Measurements from ENCODE around the gene SOX4. TPM values are rescaled to one million over a fixed set of nuclear protein-coding genes. Genes with fewer than 3 reads are reported as not detected.

SOX4 gene
- total RNA-seq, 2 experiments from 2014 or later: 0.71 to 0.83 TPM

DNA sequence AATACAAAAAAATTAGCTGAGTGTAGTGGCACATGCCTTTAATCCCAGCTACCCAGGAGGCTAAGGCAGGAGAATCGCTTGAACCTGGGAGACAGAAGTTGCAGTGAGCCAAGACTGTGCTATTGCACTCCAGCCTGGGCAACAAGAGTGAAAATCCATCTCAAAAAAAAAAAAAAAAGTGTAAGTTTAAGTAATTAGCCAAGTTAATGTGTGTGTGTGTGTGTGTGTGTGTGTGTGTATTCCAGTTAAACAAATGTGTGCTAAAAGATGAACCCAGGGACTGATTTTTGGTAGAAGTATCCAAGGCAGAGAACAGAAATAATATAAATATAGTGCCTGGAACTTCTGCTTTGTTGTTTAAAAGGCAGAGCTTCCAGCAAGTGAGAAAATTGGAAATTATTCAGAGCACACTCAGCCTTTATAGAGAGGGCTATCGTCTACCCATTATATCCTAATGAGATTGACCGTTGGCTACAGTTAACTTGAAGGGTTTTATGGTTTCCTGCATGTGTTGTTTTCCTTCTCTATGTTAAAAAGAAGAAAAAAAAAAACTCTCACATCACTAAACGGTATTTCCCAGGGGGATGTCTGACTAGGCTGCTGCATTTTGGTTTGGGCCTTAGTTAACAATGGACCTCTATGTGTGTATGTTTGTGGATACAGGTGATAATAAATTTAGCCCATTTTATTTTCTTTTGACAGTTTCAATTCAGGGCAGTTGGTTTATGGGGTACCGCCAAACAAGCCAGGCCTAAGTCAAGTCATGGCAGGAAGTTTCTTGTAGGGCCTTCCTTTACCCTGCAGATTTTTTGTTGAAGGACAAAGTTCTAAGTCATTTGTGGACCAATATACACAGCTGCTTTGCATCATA is 9.8 kb downstream of the SOX4 start:
- Mint-ChIP-seq H3K9me3 (ENCODE audit: insufficient read depth) (no peaks in the 10 kb centered on the region), H3K4me3 (no peak overlapping the region), H3K4me1 (ENCODE audit: low read depth) (peaks cover 4% of the 10 kb centered on the region), H3K36me3 (ENCODE audit: low read depth) (no peaks in the 10 kb centered on the region), H3K27ac (no peak overlapping the region), H3K27me3 (ENCODE audit: low read depth) (peaks cover 14% of the 10 kb centered on the region)
- CTCF ChIA-PET: interaction anchor here (1.1 kb wide), 1 partner anchor 15 kb away, joined by 3 read pairs; no protein-coding TSS in a partner anchor
- ATAC-seq: no peak
- no peak for DNase-seq
- POLR2A ChIA-PET: no interaction called here

DNA sequence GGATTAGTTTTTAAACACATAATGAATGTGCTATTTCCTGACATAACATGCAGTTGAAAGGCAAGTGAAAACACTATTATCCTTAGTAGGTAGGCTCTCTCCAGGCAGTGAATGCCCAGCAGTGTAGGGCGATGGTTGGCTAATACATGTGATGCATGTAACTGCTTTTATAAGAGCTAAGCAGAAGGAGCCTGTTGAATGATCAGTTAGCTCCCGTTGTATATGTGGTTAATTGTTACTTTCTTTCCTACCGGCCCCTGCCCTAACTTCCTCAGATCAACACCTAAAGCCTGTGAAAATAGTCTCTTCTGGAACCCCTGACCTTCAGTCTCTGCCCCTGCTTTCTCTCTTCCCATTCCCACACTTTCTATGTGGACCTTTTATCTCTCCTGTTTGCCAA is 10.5 kb downstream of the SOX4 start:
- no peak for ATAC-seq
- H3K36me3 Mint-ChIP-seq (ENCODE audit: low read depth): no peaks in the 10 kb centered on the region
- H3K4me3 Mint-ChIP-seq: no peak overlapping the region
- H3K27ac Mint-ChIP-seq: no peak overlapping the region
- H3K4me1 Mint-ChIP-seq (ENCODE audit: low read depth): peaks cover 4% of the 10 kb centered on the region
- no peaks in the 10 kb centered on the region for H3K9me3 Mint-ChIP-seq (ENCODE audit: insufficient read depth)
- peaks cover 6% of the 10 kb centered on the region for H3K27me3 Mint-ChIP-seq (ENCODE audit: low read depth)
- no peak for DNase-seq
- CTCF ChIA-PET: interaction anchor here (1.1 kb wide), 1 partner anchor 16 kb away, joined by 3 read pairs; no protein-coding TSS in a partner anchor
- POLR2A ChIA-PET: no interaction called here

DNA sequence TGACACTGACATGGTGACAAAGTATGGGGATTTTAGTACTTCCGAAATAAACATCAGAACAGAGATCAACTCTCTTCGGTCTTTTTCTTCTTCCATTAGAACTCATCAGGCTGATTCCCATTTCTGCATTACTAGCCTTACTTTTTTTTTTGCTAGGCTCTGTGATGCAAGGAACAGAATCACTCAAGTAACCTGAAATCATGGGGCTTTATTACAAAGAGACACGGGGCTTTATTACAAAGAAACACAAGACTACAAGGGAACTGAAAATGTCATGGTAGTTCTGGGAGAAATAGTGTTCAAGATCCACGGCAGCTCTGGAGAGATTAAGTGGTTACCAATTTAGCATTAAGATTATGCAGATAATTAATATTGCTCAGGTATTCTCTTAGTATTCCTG is 11.6 kb downstream of the SOX4 start:
- no peaks in the 10 kb centered on the region for H3K36me3 Mint-ChIP-seq (ENCODE audit: low read depth)
- POLR2A ChIA-PET: no interaction called here
- CTCF ChIA-PET: no interaction called here

DNA sequence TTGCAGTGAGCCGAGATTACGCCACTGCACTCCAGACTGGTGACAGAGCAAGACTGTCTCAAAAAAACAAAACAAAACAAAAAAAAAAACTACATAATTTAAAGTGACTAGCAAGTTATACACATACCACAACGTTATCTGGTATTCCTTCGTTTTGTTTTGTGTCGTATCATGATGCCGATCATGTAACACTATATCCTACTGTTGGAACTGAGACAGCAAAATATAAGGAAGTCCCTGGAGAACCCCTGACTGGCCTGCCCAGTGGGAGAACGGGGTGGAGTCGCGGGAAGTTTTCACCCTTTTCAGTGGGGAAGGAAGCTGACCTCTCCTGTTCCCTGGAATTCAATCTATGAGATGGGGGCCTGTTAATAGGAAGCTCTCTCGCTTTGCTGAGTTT is 15.1 kb downstream of the SOX4 start:
- DNase-seq (no peak), ATAC-seq (no peak)
- POLR2A ChIA-PET: no interaction called here
- no peaks in the 10 kb centered on the region for H3K9me3 Mint-ChIP-seq (ENCODE audit: insufficient read depth)
- H3K4me1 Mint-ChIP-seq (ENCODE audit: low read depth): peaks cover 2% of the 10 kb centered on the region
- H3K27ac Mint-ChIP-seq: no peak overlapping the region
- CTCF ChIA-PET: no interaction called here
- H3K4me3 Mint-ChIP-seq: no peak overlapping the region
- peaks cover 3% of the 10 kb centered on the region for H3K27me3 Mint-ChIP-seq (ENCODE audit: low read depth)
- H3K36me3 Mint-ChIP-seq (ENCODE audit: low read depth): no peaks in the 10 kb centered on the region

More for the DNA sequence above, 11.6 kb downstream of the SOX4 start:
- H3K9me3 Mint-ChIP-seq (ENCODE audit: insufficient read depth): no peaks in the 10 kb centered on the region
- H3K4me3 Mint-ChIP-seq: no peak overlapping the region
- peaks cover 4% of the 10 kb centered on the region for H3K4me1 Mint-ChIP-seq (ENCODE audit: low read depth)
- H3K27ac Mint-ChIP-seq: no peak overlapping the region
- peaks cover 3% of the 10 kb centered on the region for H3K27me3 Mint-ChIP-seq (ENCODE audit: low read depth)
- no peak for DNase-seq
- no peak for ATAC-seq

DNA sequence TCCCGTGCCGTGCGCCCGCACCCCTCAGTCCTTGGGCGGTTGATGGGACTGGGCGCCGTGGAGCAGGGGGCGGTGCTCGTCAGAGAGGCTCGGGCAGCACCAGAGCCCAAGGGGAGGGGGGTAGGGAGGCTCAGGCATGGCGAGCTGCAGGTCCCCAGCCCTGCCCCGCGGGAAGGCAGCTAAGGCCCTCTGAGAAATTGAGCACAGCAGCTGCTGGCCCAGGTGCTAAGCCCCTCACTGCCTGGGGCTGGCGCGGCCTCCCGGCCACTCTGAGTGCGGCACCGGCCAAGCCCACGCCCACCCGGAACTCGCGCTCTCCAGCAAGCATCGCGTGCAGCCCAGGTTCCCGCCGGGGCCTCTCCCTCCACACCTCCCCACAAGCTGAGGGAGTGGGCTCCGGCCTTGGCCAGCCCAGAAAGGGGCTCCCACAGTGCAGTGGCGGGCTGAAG is 16.4 kb downstream of the SOX4 start:
- Mint-ChIP-seq H3K4me3 (no peak overlapping the region), H3K36me3 (ENCODE audit: low read depth) (no peaks in the 10 kb centered on the region), H3K27ac (no peak overlapping the region), H3K9me3 (ENCODE audit: insufficient read depth) (no peaks in the 10 kb centered on the region), H3K27me3 (ENCODE audit: low read depth) (peaks cover 3% of the 10 kb centered on the region), H3K4me1 (ENCODE audit: low read depth) (no peaks in the 10 kb centered on the region)
- POLR2A ChIA-PET: no interaction called here
- no peak for DNase-seq
- ATAC-seq: no peak
- CTCF ChIA-PET: no interaction called here

DNA sequence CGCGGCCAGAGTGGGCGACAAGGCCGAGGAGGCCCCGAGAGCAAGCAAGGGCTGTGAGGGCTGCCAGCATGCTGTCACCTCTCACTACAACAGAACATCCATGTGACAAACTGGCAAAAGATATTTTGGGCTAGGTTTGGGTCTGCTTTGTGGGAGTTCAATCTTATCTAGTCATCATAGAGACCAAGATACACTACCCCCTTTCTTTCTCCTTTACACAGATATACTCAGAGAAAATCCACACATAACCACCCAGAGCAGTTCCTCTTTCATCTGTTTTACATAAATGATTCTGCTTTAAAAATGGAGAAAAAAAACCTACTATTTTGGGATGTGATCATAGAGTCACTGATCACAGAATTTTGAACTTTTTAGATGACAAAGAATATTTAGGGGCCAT is 16.8 kb downstream of the SOX4 start:
- no peak for ATAC-seq
- no peaks in the 10 kb centered on the region for H3K36me3 Mint-ChIP-seq (ENCODE audit: low read depth)
- POLR2A ChIA-PET: no interaction called here
- no peaks in the 10 kb centered on the region for H3K9me3 Mint-ChIP-seq (ENCODE audit: insufficient read depth)
- no peaks in the 10 kb centered on the region for H3K4me1 Mint-ChIP-seq (ENCODE audit: low read depth)
- H3K27me3 Mint-ChIP-seq (ENCODE audit: low read depth): peaks cover 5% of the 10 kb centered on the region
- DNase-seq: no peak
- H3K4me3 Mint-ChIP-seq: no peak overlapping the region
- CTCF ChIA-PET: no interaction called here
- no peak overlapping the region for H3K27ac Mint-ChIP-seq

DNA sequence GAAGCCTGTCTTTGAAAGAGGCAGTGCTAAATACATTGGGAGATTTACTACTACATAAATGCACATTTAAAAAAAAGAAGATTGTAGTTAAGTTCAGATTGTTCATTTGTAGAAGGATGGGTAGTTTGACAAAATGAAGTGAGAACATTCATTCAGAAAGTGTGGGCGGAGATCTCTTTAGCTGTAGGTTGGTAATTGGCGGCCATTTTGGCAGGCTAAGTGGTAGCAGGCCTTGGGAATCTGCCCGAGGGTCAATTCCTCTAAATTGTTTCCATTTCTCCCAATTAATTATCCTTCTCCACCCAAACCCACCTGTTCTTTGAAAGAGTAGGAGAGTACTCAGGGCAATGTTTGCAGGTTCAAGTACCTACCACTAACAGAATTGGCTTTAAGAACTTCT is 17.9 kb downstream of the SOX4 start:
- CTCF ChIA-PET: no interaction called here
- H3K4me1 Mint-ChIP-seq (ENCODE audit: low read depth): no peaks in the 10 kb centered on the region
- POLR2A ChIA-PET: no interaction called here
- no peaks in the 10 kb centered on the region for H3K36me3 Mint-ChIP-seq (ENCODE audit: low read depth)
- no peak overlapping the region for H3K27ac Mint-ChIP-seq
- H3K9me3 Mint-ChIP-seq (ENCODE audit: insufficient read depth): no peaks in the 10 kb centered on the region
- H3K27me3 Mint-ChIP-seq (ENCODE audit: low read depth): peaks cover 6% of the 10 kb centered on the region
- ATAC-seq (no peak), DNase-seq (no peak)
- no peak overlapping the region for H3K4me3 Mint-ChIP-seq

DNA sequence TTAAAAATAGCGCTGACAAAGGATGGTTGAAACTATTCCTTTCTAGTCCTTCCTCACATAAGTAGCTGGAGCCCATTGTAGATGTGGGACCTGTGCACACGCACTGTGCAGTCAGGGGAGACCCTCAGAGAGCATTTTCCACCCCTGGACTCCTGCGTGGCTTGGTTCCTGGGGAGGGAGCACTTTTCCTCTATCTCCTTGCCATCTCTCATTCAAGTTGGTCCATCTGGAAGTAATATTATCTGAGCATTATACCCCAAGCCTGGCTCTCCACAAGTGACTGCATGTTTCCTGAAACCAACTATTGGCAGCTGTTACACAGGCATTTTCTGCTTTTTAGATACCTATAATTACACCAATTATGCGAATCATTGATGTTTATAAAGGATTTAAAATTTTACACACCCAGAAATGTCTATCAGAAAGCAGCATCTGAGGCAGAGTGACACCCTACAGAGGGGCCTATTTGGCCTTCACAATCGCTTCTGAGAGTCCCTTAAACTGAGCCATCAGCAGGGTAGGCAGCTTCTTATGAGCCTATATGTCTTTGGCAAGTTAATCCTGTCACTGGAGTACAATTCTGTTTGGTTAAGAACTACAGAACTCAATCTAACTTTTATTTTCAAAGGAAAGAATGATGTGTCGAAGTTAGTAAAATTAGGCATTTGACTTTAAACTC is 18.7 kb downstream of the SOX4 start:
- peaks cover 6% of the 10 kb centered on the region for H3K27me3 Mint-ChIP-seq (ENCODE audit: low read depth)
- H3K27ac Mint-ChIP-seq: no peak overlapping the region
- ChIA-PET CTCF (no interaction called here), POLR2A (no interaction called here)
- ATAC-seq (no peak), DNase-seq (no peak)
- H3K36me3 Mint-ChIP-seq (ENCODE audit: low read depth): no peaks in the 10 kb centered on the region
- H3K9me3 Mint-ChIP-seq (ENCODE audit: insufficient read depth): no peaks in the 10 kb centered on the region
- H3K4me3 Mint-ChIP-seq: no peak overlapping the region
- no peaks in the 10 kb centered on the region for H3K4me1 Mint-ChIP-seq (ENCODE audit: low read depth)

DNA sequence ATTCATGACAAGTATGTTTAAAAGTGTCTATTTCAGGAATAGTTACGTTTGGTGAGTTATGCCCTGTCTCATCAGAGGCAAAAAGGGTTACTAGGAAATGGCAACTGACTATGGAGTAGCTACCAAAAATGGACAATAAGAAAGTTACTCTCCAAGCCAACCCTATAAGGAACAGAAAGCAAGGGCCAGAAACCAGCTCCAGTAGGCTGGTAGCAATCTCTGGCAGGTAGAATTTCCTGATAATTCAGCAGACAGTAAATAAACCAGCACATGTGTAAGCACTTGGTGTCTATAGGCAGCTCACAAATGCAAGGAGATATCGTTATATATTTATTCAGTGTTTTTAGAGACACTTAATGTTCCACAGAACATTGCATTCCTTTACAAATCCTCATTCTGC is 20.3 kb downstream of the SOX4 start:
- ChIA-PET POLR2A (no interaction called here), CTCF (no interaction called here)
- Mint-ChIP-seq H3K9me3 (ENCODE audit: insufficient read depth) (no peaks in the 10 kb centered on the region), H3K4me3 (no peak overlapping the region), H3K27me3 (ENCODE audit: low read depth) (peaks cover 6% of the 10 kb centered on the region), H3K27ac (no peak overlapping the region), H3K4me1 (ENCODE audit: low read depth) (no peaks in the 10 kb centered on the region), H3K36me3 (ENCODE audit: low read depth) (no peaks in the 10 kb centered on the region)
- DNase-seq (no peak), ATAC-seq (no peak)

DNA sequence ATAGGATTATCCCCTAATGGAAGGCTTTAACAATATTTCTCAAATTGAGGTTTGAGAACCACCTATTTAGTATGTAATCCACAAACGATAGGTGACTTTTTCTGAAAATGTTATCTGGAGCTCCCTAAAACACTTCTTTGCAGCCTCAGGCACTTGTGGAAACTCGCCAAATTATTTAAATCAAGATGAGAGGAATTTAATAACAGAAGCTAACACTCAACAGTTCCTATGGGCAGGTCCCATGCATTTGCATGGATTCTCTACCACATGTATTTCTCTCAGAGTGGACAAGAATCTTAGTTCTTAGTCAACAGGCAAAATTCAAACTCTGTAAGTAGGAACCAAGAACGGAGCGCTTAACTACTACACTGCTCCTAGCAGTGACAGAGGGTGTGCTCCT is 20.7 kb downstream of the SOX4 start:
- DNase-seq (no peak), ATAC-seq (no peak)
- POLR2A ChIA-PET: no interaction called here
- H3K27me3 Mint-ChIP-seq (ENCODE audit: low read depth): peaks cover 6% of the 10 kb centered on the region
- CTCF ChIA-PET: no interaction called here
- no peaks in the 10 kb centered on the region for H3K4me1 Mint-ChIP-seq (ENCODE audit: low read depth)
- H3K9me3 Mint-ChIP-seq (ENCODE audit: insufficient read depth): no peaks in the 10 kb centered on the region
- no peaks in the 10 kb centered on the region for H3K36me3 Mint-ChIP-seq (ENCODE audit: low read depth)
- H3K27ac Mint-ChIP-seq: no peak overlapping the region
- no peak overlapping the region for H3K4me3 Mint-ChIP-seq

DNA sequence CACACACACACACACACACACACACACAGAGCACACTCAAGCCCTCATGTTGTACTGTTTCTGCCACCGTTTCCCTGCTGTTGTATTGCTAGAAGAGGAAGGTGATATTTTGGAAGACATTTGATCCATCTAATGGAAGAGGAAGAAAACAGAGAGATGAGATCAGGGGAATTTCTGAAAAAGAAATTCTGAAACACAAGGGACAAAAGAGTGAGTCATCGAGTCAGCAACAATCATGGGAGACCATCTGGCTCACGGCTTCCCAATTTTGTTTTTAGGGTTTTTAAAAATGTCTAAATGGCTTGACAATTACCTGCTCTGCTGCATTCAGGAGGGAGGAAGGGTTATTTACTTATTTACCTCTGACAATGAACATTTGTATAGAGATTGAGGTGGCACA is 22.0 kb downstream of the SOX4 start:
- H3K4me1 Mint-ChIP-seq (ENCODE audit: low read depth): no peaks in the 10 kb centered on the region
- ChIA-PET POLR2A (no interaction called here), CTCF (no interaction called here)
- no peak overlapping the region for H3K27ac Mint-ChIP-seq
- H3K4me3 Mint-ChIP-seq: no peak overlapping the region
- H3K9me3 Mint-ChIP-seq (ENCODE audit: insufficient read depth): no peaks in the 10 kb centered on the region
- H3K27me3 Mint-ChIP-seq (ENCODE audit: low read depth): peaks cover 6% of the 10 kb centered on the region
- no peak for DNase-seq
- no peak for ATAC-seq
- H3K36me3 Mint-ChIP-seq (ENCODE audit: low read depth): no peaks in the 10 kb centered on the region

DNA sequence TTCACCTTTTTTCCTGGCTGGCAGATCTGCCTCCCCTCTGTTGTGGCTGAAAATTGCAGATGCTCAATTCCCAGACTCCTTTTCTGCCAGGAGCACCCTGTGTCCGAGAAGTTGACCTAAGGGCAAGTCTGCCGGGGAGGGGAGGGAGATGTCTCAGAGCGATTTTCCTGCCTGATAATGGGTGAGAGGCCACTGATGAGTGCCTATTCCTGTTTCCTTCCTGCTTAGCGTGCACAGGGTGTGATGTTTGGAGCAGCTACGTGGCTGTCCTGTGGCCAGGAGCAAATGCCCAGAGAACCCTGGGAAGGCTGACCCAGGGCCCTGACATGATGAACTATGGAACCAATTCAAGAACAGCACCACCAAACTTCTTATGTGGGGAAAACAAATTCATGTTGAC is 22.5 kb downstream of the SOX4 start:
- ATAC-seq: no peak
- ChIA-PET CTCF (no interaction called here), POLR2A (no interaction called here)
- Mint-ChIP-seq H3K27ac (no peak overlapping the region), H3K4me1 (ENCODE audit: low read depth) (no peaks in the 10 kb centered on the region), H3K4me3 (no peak overlapping the region), H3K36me3 (ENCODE audit: low read depth) (no peaks in the 10 kb centered on the region), H3K9me3 (ENCODE audit: insufficient read depth) (no peaks in the 10 kb centered on the region), H3K27me3 (ENCODE audit: low read depth) (peaks cover 6% of the 10 kb centered on the region)
- no peak for DNase-seq
